Choroid plexus epithelial cell (primary cell): ENCODE measurements around the gene SPRED2.
A peak's percentile ranks its signal among the peaks of the same experiment; 100 is the strongest.

ENCODE experiments used
- DNase-seq: peaks from one replicate; pipeline ENCODE4 v3.0.0-alpha.2; 2010; ENCODE audit warnings: low read depth
- H3K4me3 ChIP-seq: 2 replicates; pipeline ENCODE4 v1.5.1; 2011; ENCODE audit warnings: low read depth, mild to moderate bottlenecking, control low read depth, low read length, moderate library complexity
- CTCF ChIP-seq: conservative IDR thresholded peaks from 2 replicates; pipeline ENCODE4 v1.5.1; 2011; ENCODE audit warnings: low read depth, mild to moderate bottlenecking, control low read depth, inconsistent platforms, low read length, moderate library complexity

Gene SPRED2

DNA sequence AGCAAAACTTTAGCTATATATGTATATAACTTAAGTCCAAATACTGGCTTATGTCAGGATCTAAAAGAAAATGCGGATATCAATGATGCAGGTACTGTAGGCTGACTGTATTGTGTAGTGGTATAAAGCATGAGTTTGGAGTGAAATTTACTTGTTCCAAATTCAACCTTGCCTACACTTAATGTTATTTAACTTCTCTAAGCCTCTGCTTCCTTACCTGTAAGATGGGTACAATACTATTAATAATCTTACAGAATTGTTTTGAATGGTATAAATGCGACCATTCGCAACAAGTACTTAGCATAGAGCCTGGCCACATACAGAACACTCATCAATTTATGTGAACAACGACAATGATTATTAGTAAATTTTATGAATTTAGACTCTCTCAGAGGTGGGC is 62.4 kb downstream of the SPRED2 start:
- TF ChIP-seq CTCF, result no peak
- no peak for DNase-seq
- no peak overlapping the region for H3K4me3 ChIP-seq

DNA sequence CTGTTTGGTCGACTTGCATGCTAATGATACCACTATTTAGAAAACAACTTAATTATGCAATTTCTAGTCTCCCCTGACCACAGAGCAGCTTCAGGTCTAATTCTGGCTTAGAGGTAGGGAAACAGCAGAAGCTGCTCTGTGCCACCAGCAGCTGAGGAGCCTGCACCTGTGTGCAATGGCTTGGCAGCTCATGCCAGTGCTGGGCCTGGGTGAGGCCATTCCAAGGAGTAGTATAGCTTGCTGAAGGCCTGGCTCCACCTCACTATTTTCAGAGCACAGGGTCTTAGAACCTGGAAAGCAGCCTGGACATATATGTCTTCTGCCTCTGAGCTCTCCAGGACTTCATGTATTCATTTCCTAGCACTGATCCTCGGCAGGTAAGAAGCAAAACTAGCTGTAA is 62.8 kb downstream of the SPRED2 start:
- TF ChIP-seq CTCF, result no peak

GRCh38 chr2:65368468-65368867 is 63.9 kb downstream of the SPRED2 start:
- no peak for TF ChIP-seq CTCF
- DNase-seq, result no peak
- H3K4me3 ChIP-seq, result no peak overlapping the region

More for the DNA sequence above, 62.8 kb downstream of the SPRED2 start:
- no peak overlapping the region for H3K4me3 ChIP-seq
- no peak for DNase-seq

- TF ChIP-seq CTCF, result no peak
- DNase-seq, result peak; percentile 98
- no peak overlapping the region for H3K4me3 ChIP-seq
These were observed 64.9 kb downstream of the SPRED2 start for GRCh38 chr2:65367524-65367923.

DNA sequence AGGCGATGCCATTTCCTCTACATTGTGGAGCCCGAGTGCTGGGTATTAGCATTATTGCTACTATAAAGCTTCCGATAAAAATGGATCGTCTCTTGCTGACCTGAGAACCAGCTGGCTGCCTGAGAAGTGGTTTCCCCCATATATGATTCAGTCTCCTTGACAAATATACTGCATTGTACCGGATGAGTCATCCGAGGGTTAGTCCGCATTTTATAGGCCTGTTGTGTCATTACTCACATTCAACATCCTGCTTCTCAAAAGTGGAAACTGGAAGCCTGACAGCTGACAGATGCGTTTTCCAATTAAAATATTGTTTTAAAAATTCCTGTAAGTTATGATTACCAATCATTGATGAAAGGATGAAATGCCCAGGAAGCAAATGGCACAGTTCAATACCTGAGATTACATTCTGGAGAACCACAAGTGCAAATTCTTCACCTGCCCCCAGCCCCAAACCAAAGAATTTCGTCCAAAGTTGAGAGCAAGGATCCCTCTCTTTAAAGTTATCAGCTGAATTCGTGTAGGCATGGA is 65.7 kb downstream of the SPRED2 start:
- DNase-seq, result peak; percentile 98
- peak overlapping the region; percentile 50 for H3K4me3 ChIP-seq
- no peak for TF ChIP-seq CTCF

DNA sequence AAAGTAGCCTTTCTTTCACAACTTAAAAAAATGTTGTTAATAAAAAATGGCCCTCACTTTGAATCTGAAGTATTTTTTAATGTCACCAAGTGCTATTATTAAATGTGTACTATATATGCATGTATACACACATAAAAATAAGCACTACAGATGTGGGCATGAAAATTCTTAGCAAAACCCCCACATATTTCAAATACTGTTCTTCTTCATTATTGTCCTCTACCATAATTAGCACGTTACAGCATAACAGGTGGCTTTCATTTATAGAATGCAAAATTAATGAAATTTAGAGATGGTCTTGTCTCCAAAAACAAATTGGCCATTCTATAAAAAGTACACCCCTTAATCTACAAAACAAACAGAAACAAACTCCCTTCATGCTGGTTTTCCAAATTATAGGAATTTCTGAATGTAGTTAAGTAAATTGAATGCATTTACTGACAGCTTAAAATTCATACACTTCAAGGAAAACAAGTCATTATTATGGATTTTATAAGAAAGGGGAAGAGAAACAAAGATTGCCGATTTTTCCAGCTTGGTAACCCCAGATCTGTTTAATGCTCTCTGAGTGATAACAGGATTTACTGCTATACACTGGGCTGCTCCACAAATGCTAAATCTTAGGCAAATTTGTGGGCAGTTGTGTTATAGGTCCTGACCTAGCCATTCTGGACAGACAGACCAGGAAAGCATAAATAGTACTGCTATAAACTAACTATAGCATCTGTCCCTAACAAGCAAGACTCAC is 67.2 kb downstream of the SPRED2 start:
- H3K4me3 ChIP-seq, result peak overlapping the region; percentile 50
- no peak for TF ChIP-seq CTCF
- DNase-seq, result no peak
